PFSK-1 (cell line): ENCODE data around the gene SUSD2.

Experiments
- FOXP2 ChIP-seq: optimal IDR thresholded peaks from 2 replicates; pipeline ENCODE3; 2011; ENCODE audit warnings: borderline replicate concordance, control low read depth, inconsistent platforms; ENCODE audit not compliant: insufficient read depth; ENCODE audit errors: extremely low read length, extremely low read depth
- POLR2AphosphoS5 ChIP-seq: IDR thresholded peaks from 2 replicates; pipeline ENCODE4 v1.6.1; 2012; ENCODE audit warnings: low read depth, mild to moderate bottlenecking, control low read depth, low read length, moderate library complexity
- SIN3A ChIP-seq: IDR thresholded peaks from 2 replicates; pipeline ENCODE4 v1.6.1; 2012; ENCODE audit warnings: mild to moderate bottlenecking, low read length, moderate library complexity, borderline replicate concordance; ENCODE audit not compliant: insufficient read depth
- TAF1 ChIP-seq: IDR thresholded peaks from 2 replicates; pipeline ENCODE4 v1.6.1; 2012; ENCODE audit warnings: low read length, control low read depth, borderline replicate concordance; ENCODE audit not compliant: insufficient read depth
- TF ChIP-seq, protein P1 (sequence below), 2 experiments: IDR thresholded peaks; 2 replicates each; pipeline versions ENCODE4 v1.6.1 to v1.8.0; 2011 to 2012; ENCODE audit warnings: low read depth in 2 of 2, low read length in 2 of 2, control low read depth in 1 of 2, inconsistent platforms in 1 of 2, mild to moderate bottlenecking in 1 of 2, moderate library complexity in 1 of 2; ENCODE audit not compliant: insufficient read depth in 1 of 2

Gene SUSD2

DNA sequence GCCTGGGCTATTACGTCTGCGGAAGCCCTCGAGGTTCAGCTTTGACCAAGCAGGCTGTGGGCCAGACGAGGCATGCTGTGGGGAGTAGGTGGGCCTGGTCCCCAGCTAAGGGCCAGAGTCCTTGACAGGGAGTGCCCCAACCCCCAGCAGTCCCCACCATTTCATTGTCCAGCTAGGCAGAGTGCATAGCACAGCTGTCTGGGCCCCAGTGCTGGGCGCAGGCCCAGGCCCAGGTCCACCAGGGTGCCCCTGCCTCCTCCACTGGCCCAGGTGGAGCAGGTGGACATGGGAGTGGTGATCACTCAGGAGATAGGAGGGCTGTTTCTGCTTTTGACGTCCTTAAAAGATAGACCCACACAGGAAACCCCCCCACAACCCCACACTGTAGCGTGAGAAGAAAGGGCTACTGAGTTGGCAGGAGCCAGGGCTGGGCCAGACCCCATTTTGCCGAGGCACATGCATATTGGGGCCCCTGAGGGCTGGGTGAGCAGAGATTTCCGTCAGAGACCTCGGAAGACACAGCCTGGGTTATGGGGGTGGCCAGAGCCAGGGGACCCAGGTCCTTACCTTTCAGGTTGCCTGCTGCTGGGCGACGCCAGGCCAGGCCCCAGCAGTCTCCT is 11.7 kb upstream of the SUSD2 start:
- TF ChIP-seq POLR2AphosphoS5 (no peak), TAF1 (no peak), FOXP2 (no peak), SIN3A (no peak)
- TF ChIP-seq, protein P1, sequence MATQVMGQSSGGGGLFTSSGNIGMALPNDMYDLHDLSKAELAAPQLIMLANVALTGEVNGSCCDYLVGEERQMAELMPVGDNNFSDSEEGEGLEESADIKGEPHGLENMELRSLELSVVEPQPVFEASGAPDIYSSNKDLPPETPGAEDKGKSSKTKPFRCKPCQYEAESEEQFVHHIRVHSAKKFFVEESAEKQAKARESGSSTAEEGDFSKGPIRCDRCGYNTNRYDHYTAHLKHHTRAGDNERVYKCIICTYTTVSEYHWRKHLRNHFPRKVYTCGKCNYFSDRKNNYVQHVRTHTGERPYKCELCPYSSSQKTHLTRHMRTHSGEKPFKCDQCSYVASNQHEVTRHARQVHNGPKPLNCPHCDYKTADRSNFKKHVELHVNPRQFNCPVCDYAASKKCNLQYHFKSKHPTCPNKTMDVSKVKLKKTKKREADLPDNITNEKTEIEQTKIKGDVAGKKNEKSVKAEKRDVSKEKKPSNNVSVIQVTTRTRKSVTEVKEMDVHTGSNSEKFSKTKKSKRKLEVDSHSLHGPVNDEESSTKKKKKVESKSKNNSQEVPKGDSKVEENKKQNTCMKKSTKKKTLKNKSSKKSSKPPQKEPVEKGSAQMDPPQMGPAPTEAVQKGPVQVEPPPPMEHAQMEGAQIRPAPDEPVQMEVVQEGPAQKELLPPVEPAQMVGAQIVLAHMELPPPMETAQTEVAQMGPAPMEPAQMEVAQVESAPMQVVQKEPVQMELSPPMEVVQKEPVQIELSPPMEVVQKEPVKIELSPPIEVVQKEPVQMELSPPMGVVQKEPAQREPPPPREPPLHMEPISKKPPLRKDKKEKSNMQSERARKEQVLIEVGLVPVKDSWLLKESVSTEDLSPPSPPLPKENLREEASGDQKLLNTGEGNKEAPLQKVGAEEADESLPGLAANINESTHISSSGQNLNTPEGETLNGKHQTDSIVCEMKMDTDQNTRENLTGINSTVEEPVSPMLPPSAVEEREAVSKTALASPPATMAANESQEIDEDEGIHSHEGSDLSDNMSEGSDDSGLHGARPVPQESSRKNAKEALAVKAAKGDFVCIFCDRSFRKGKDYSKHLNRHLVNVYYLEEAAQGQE (IDR thresholded peaks at IDR 0.05; ENCODE audit: insufficient read depth in 1 of 2, low read depth in 2 of 2, low read length in 2 of 2), result no peak

- TF ChIP-seq SIN3A (no peak), TAF1 (no peak), FOXP2 (no peak), POLR2AphosphoS5 (no peak)
- TF ChIP-seq, protein P1 (IDR thresholded peaks at IDR 0.05; ENCODE audit: insufficient read depth in 1 of 2, low read depth in 2 of 2, low read length in 2 of 2), result no peak
These were observed 11.1 kb upstream of the SUSD2 start for GRCh38 chr22:24170188-24170587.

GRCh38 chr22:24170632-24171031 is 10.7 kb upstream of the SUSD2 start:
- no peak for TF ChIP-seq FOXP2
- TF ChIP-seq, protein P1 (IDR thresholded peaks at IDR 0.05; ENCODE audit: insufficient read depth in 1 of 2, low read depth in 2 of 2, low read length in 2 of 2), result no peak
- no peak for TF ChIP-seq POLR2AphosphoS5
- TF ChIP-seq SIN3A, result no peak
- no peak for TF ChIP-seq TAF1

- TF ChIP-seq TAF1 (no peak), SIN3A (no peak), FOXP2 (no peak), POLR2AphosphoS5 (no peak)
- TF ChIP-seq, protein P1 (IDR thresholded peaks at IDR 0.05; ENCODE audit: insufficient read depth in 1 of 2, low read depth in 2 of 2, low read length in 2 of 2), result no peak
These were observed 9.5 kb upstream of the SUSD2 start for GRCh38 chr22:24171822-24172221.
